Putamen (tissue), 1 donor: ENCODE data around the gene DENND5B.
A peak's percentile ranks its signal among the peaks of the same experiment; 100 is the strongest.
"Not testable (repeated sequence)": the region's sequence is repeated elsewhere in the genome, so short reads cannot be mapped to it uniquely, and the experiment has no call there.

Experiments
- DNase-seq: peaks from one replicate; pipeline ENCODE4 v3.0.0-alpha.2; 2016; ENCODE audit warnings: low spot score

Gene DENND5B

DNA sequence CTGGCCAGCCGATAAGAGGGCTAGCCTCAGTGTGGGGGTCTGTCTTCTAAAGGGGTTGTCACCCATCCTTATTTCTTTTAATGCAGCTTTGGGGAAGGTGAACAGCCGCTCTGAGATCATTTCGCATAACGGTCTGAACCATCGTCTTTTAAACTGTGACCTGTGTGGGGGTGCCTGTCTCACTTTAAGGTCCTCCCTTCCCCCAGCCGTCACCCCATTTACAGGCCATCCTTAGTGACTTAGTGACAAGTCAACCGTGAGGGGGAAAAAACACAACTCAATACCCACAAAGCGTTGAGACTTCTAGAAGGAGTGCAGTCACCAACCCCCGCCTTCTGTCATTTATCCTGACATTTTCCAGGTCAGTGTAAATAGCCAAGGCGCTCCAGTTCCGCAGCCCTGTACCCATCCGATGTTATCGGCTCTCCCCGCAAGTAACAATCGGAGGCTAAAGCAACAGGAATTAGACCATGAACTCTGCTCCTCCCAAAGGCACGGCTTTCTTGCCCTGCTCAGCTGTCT is 505 bp upstream of the DENND5B start:
- DNase-seq, result no peak

DNA sequence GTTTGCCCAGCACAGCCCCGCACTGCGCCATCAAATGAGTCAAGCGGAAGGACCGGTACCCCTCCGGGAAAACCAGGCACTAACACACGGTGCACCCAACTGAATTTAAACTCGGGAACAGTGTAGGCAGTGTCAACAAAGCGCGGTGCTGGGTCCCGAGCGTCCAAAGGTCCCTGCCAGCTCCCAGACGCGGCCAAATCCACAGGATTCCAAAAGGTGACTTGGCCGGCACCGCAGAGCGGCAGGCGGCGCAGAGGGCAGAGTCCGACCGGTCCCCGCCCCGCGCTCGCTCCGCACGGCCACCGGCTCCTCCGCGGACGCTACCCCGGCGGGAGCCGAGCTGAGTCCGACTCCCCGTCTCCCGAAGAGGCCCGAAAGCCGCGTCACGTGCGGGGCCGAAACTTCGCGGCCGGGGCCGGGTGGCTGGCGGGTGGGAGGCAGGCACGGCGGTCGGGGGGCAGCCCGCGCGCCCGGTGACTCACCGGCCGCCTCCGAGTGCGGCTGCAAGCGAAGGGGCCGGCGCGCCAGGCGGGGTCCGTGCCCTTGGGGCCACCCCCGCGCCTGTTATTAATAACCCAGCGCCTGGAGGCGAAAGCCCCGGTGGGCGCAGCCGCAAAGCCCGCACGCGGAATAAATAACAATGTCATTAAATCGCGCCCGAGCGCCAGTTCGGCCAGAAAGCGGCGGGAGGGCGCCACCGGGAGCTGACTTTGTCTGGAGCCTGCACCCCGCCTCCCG is 863 bp downstream of the DENND5B start:
- DNase-seq, result peak; percentile 65

GRCh38 chr12:31589598-31589903 is 1.4 kb downstream of the DENND5B start:
- DNase-seq, result no peak

- DNase-seq, result no peak
These were observed 2.0 kb downstream of the DENND5B start for GRCh38 chr12:31588976-31589375.

DNA sequence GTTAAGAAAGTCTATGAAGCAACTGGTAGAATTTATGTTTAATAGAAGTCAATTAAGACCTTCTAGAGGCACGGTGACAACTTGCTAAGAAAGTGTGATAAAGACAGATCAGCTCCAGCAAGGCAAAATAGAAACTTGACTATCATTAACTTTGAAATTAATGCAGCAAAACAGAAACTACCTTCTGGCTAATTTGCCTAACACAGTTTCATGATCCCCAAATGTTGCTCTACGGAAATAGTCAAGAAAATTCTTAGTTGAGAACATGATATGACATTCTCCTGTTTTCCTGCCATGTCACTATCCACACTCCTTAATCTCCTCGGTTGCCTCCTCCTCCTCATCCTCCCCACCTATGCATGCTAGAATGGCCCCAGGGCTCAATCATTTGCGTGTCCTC is 4.2 kb downstream of the DENND5B start:
- DNase-seq, result no peak

DNA sequence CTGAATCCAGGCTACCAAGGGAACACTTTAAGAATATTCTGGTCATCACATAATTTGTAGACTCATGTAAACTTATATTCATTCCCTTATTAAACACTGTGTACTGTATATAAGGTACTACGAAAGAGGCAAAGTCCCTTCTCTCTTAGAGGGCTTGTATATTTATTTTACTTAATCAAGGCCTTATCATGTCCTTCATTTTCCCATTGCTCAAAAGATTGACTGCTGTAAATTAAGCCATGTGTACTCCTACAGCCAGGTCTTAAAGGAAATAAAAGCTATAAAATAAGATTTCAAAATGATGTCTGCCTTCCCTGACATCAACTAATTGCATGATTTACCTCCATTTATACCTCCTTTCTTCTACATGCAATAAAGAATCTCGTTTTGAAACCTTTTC is 5.0 kb downstream of the DENND5B start:
- DNase-seq, result no peak

GRCh38 chr12:31585271-31585670 is 5.7 kb downstream of the DENND5B start:
- DNase-seq, result no peak

GRCh38 chr12:31584782-31585181 is 6.2 kb downstream of the DENND5B start:
- DNase-seq, result no peak

DNA sequence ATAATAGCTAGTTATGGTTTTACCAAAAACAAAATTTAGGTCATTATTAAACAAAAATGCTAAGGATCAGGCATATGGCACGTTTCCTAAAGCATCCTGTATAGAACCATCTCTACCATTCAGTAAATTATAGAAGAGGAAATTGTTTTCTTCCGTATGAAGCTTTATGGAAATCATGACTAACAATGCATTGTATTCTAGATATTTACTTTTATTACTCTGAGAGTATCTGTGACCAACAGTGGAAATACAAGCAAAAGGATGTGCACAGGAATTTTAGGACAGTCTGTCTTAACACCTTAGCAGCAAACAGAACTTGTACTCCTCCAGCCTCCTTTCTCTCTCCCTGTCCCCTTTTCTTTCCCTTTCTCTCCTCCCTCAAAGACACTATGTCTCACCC is 7.1 kb downstream of the DENND5B start:
- no peak for DNase-seq

- no peak for DNase-seq
These were observed 8.8 kb downstream of the DENND5B start for GRCh38 chr12:31582155-31582554.

- DNase-seq, result peak; percentile 39
These were observed 12.3 kb downstream of the DENND5B start for GRCh38 chr12:31578632-31579031.

- DNase-seq, result no peak
These were observed 15.9 kb downstream of the DENND5B start for GRCh38 chr12:31574803-31575575.

DNA sequence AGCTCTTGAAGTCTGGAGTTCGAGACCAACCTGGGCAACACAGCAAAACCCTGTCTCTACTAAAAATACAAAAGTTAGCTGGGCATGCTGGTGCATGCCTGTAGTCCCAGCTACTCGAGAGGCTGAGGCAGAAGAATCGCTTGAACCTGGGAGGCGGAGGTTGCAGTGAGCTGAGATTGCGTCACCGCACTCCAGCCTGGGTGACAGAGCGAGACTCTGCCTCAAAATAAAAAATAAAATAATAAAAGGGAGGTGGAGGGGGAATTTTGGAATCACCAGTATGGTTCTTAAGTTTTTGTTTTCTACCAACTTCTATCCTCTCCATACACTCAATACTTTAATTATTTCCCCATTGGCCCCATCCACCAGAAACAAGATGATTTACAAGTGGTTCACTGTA is 16.6 kb downstream of the DENND5B start:
- DNase-seq, result not testable (repeated sequence)

GRCh38 chr12:31572900-31573600 is 17.9 kb downstream of the DENND5B start:
- DNase-seq, result no peak

DNA sequence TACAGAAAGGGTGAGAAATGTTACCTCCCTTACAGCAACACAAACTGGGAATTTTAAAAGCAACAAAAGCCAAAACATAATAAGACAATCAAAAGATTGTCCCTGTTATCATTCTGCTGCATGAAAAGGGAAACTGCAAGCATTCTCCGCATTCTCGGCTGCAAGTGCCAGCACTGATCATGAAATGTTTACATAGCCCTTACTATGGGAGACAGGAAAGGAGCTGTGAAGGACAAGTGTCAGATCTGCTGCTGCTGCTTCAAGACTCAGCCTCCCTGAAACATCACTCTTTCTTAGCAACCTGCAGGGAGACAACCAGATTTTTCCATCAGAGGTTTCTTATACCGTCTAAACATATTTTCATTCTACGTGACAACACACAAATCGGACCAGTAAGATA is 20.1 kb downstream of the DENND5B start:
- DNase-seq, result no peak

GRCh38 chr12:31569517-31569916 is 21.4 kb downstream of the DENND5B start:
- DNase-seq, result not testable (repeated sequence)

GRCh38 chr12:31568498-31568897 is 22.4 kb downstream of the DENND5B start:
- no peak for DNase-seq

GRCh38 chr12:31567029-31567428 is 23.9 kb downstream of the DENND5B start:
- peak; percentile 3 for DNase-seq

GRCh38 chr12:31566547-31566946 is 24.4 kb downstream of the DENND5B start:
- no peak for DNase-seq

- DNase-seq, result no peak
These were observed 28.2 kb downstream of the DENND5B start for GRCh38 chr12:31562594-31563328.

GRCh38 chr12:31560516-31560915 is 30.4 kb downstream of the DENND5B start:
- no peak for DNase-seq

GRCh38 chr12:31558521-31558920 is 32.4 kb downstream of the DENND5B start:
- DNase-seq, result no peak
